Urinary bladder (tissue), 4 donors: ENCODE measurements around the gene SLC3A2. TPM values are rescaled to one million over a fixed set of nuclear protein-coding genes. Genes with fewer than 3 reads are reported as not detected.

Experiments
- DNase-seq: peaks from one replicate; pipeline ENCODE4 v3.0.0-alpha.2; 2015; ENCODE audit errors: extremely low spot score
- H3K27ac ChIP-seq: one replicate; pipeline ENCODE4 v1.5.1; 2013; ENCODE audit warnings: low read depth, mild to moderate bottlenecking, moderate library complexity
- H3K36me3 ChIP-seq: one replicate; pipeline ENCODE4 v1.6.1; 2013; ENCODE audit warnings: mild to moderate bottlenecking, moderate library complexity; ENCODE audit not compliant: insufficient read depth
- H3K4me1 ChIP-seq: one replicate; pipeline ENCODE4 v1.6.1; 2013; ENCODE audit warnings: mild to moderate bottlenecking, moderate library complexity; ENCODE audit not compliant: insufficient read depth
- H3K4me3 ChIP-seq: one replicate; pipeline ENCODE4 v1.5.1; 2013; ENCODE audit warnings: low read depth, low read length
- WGBS: extraction: QIAGEN DNeasy Blood & Tissue Kit; methylation state at CpG from one replicate; pipeline ENCODE4 v1.1.7; 2013; 5-methylcytosine and 5-hydroxymethylcytosine counted together
- polyA plus RNA-seq: library from polyadenylated mRNA; stranded (reverse); fragments of 200-250 nt; gene quantifications from one replicate; pipeline ENCODE4 v1.2.3, GENCODE V29; 2013
- total RNA-seq: library from RNA; depleted of rRNA; stranded (reverse); fragments of >200 nt; gene quantifications from one replicate; pipeline ENCODE4 v1.2.3, GENCODE V29; 2014
- donor health status: healthy with polysubstance abuse.
- donor health status: healthy.

Gene SLC3A2
- total and polyA plus RNA-seq, 2 donors, result 45.0 to 126 TPM

DNA sequence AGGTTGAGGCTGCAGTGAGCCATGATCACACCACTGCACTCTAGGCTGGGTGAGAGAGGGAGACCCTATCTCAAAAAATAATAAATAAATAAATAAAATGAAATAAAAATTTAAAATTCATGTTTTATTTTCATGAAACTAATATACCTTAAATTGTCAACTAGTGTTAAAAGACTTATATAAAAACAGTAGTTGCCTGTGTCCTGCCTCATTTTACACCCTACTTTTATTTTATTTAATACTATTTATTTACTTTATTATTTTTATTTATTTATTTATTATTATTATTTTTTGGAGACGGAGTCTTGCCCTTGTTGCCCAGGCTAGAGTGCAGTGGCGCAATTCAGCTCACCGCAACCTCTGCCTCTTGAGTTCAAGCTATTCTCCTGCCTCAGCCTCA lies 36.5 kb upstream of the SLC3A2 start:
- no peak overlapping the region for H3K27ac ChIP-seq
- no peaks in the 10 kb centered on the region for H3K4me1 ChIP-seq
- H3K36me3 ChIP-seq, result no peaks in the 10 kb centered on the region
- WGBS, result over 99% methylated on average over 3 of the region's 3 CpGs
- no peak overlapping the region for H3K4me3 ChIP-seq
- DNase-seq, result no peak

GRCh38 chr11:62846177-62846576 lies 34.5 kb upstream of the SLC3A2 start:
- H3K4me3 ChIP-seq, result no peak overlapping the region
- H3K36me3 ChIP-seq, result no peaks in the 10 kb centered on the region
- no peaks in the 10 kb centered on the region for H3K4me1 ChIP-seq
- DNase-seq, result no peak
- 89% methylated on average over 3 of the region's 3 CpGs for WGBS
- no peak overlapping the region for H3K27ac ChIP-seq

DNA sequence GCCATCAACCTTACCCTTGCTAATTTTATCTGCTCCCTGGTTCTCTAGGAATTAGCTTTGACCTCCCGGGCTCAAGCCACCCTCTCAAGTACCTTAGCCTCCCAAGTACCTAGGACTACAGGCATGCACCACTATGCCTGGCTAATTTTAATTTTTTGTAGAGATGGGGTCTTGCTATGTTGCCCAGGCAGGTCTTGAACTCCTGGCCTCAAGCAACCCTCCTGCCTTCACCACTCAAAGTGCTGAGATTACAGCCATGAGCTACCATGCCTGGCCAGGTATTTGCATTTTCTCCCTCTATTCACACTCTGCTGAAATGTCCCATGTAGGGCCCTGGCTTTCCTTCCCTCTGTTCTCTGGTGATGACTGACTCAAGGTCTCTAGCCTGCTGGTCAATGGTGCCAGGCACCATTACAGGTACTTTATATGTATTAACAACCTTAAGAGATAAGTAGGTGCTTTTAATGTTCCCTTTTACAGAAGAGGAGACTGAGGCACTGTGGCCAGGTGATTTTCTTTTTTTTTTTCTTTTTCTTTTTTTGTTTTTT lies 32.9 kb upstream of the SLC3A2 start:
- H3K27ac ChIP-seq, result no peak overlapping the region
- 91% methylated on average over 1 of the region's 1 CpG for WGBS
- no peak for DNase-seq
- H3K4me3 ChIP-seq, result no peak overlapping the region
- no peaks in the 10 kb centered on the region for H3K36me3 ChIP-seq
- no peaks in the 10 kb centered on the region for H3K4me1 ChIP-seq

- Histone ChIP-seq H3K36me3 (no peaks in the 10 kb centered on the region), H3K27ac (no peak overlapping the region), H3K4me1 (no peaks in the 10 kb centered on the region), H3K4me3 (no peak overlapping the region)
- WGBS, result 52% methylated on average over 15 of the region's 15 CpGs
- DNase-seq, result no peak
Measured at GRCh38 chr11:62850911-62851806, 29.5 kb upstream of the SLC3A2 start.

DNA sequence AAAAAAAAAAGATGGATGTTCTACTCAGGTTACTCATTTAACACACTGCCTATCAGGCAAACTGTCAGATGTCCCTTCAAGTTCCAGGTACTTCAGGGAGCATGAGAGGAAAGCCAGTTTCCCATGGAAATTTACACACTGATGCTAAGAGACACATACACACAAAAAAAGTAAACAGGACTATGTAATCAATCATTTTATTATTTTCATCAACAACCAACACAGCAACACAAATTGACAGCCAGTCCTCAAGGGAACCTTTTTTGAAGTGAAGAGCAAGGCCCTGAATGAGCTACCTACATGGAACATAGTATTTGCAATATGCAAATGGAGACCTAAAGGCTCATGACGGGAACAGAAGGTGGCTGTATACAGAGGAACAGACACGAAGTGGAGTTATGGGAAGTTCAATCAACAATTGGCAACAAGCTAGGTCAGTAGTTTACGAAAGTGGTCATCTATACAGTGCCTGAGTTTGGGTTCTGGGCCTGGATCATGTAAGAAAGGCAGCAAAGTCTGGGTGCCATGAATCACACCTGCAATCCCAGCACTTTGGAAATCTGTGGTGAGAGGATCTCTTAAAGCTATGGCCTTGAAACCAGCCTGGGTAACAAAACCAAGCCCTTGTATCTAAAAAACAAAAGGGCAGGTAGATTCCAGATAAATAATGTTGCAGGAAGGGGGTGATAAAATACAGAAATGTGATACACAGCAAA lies 28.7 kb upstream of the SLC3A2 start:
- no peaks in the 10 kb centered on the region for H3K36me3 ChIP-seq
- WGBS, result 55% methylated on average over 3 of the region's 3 CpGs
- H3K27ac ChIP-seq, result no peak overlapping the region
- H3K4me1 ChIP-seq, result no peaks in the 10 kb centered on the region
- no peak overlapping the region for H3K4me3 ChIP-seq
- DNase-seq, result no peak

DNA sequence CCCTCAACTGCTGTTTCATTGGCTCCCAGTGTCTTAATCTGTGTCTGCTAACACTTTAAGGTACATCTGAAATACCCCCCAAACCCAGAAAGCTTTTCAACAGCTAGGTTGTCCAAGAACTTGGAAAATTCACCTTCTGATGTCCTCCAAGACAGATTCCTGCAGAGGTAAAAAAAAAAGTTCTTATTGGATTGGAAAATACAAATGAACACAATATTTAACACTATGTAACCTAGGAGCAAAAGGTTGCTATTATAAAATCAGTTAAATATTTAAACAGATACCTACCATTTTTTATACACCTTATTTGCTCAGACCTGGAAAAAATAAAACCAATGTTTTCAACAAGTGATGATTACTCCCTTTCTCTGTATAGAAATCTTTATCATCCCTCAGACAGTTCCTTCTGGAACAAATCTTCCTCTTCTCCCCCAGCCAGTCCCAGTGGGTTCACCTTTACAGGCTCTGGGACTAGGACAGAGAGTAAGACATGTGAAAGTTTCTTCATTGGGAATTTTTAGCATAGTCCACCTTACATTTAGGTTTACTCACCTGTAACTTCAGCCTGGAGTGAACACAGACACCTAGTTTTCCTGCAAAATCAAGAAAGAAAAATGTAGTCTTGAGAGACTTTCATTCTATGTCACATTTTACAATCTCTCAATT lies 28.0 kb upstream of the SLC3A2 start:
- no peaks in the 10 kb centered on the region for H3K4me1 ChIP-seq
- no peak for DNase-seq
- H3K27ac ChIP-seq, result no peak overlapping the region
- no peaks in the 10 kb centered on the region for H3K36me3 ChIP-seq
- no peak overlapping the region for H3K4me3 ChIP-seq

DNA sequence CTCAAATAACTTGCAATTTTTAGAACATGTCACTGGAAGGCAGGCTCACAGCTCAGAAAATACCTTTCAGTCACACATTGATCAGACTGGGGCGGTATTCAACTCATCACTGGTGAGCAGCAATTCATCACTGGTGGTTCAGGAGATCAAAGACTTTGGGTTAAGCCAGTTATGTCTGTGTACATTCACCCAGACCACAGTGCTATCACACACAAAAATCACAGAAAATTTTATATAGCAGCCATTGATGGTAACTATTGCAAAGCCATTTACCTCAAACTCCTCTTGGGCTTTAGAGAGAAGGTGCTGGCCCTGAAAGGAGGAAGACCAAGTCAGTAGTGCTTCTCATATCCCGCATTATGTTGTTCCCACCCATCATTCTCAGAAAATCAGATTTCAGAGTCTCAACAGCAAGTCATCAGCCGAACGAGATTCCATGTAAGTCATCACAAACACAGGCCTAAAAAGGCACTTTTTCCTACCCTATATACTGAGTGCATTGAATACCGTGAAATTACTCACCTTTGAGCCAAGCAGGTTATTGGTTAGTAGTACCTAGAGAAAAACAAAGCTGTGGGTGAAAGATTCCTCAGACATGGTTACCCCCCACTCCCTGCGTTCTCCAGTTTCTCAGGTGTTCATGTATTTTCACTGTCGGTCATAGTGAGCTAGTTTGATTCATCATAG lies 27.3 kb upstream of the SLC3A2 start:
- 57% methylated on average over 7 of the region's 7 CpGs for WGBS
- H3K27ac ChIP-seq, result no peak overlapping the region
- no peaks in the 10 kb centered on the region for H3K4me1 ChIP-seq
- DNase-seq, result no peak
- no peaks in the 10 kb centered on the region for H3K36me3 ChIP-seq
- no peak overlapping the region for H3K4me3 ChIP-seq

- WGBS, result 13% methylated on average over 8 of the region's 8 CpGs
- no peaks in the 10 kb centered on the region for H3K4me1 ChIP-seq
- H3K36me3 ChIP-seq, result no peaks in the 10 kb centered on the region
- H3K4me3 ChIP-seq, result peak overlapping the region; percentile 75
- H3K27ac ChIP-seq, result no peak overlapping the region
- no peak for DNase-seq
Measured at GRCh38 chr11:62854013-62854824, 26.5 kb upstream of the SLC3A2 start.

DNA sequence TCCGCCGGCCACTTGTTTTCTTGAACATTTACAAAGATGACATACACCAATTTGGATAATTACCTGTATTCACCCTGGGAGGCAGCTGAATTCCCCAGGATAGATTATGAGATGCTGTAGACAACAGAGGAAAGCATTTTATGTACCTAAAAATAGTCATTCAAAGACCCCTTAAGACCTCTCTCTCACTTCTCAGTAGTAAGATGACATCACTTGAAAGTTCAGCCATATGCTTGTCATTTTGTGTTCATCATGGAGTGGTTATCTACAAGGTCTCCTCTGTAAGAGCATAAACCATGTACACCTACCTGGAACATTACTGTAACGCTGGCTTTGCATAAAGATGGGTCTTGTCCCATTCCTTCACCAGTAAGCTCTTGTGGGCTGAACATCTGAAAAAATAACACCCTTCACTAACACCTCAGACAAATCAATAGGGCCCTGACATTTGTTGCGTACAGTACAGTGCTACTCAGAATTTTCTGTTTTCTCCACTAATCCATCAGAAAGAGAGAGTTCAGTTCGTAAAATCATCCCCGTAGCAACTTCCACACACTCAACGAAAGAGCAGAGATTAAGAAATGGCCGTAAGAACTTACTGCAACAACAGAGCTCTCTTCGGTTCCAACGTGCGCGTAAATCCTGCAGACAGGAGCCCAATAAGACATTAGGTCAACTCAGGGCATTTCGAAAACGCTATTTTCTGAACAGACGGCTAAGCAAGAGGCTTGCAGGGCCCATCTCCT lies 25.7 kb upstream of the SLC3A2 start:
- no peak for DNase-seq

DNA sequence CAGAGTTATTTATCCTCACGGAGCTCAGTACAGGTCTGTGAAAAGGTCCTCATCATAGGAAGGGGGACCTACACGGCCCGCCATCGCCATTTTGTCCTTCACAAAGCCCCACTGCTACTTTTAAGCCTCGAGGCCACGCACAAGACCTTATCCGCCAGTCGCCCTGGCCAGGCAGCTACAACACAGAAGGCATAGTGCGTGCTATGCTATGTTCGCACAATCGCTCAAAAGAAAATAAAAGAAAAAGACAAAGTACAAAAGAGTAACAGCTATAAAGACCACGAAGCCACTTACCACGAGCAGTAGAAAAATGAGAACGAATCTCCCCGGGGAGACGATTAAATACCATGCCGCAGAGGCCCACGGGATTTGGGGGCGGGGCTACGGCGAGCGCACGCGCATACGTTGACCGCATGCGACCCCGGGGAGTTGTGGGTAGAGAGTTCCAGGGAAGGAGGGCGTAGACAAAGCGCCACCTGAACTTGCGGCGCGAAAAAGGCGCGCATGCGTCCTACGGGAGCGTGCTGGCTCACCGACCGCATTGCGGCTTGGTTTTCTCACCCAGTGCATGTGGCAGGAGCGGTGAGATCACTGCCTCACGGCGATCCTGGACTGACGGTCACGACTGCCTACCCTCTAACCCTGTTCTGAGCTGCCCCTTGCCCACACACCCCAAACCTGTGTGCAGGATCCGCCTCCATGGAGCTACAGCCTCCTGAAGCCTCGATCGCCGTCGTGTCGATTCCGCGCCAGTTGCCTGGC lies 24.9 kb upstream of the SLC3A2 start:
- peak overlapping the region; percentile 40 for H3K27ac ChIP-seq
- WGBS, result under 1% methylated on average over 54 of the region's 54 CpGs
- H3K36me3 ChIP-seq, result no peaks in the 10 kb centered on the region
- DNase-seq, result peak; percentile 93
- peak overlapping the region; percentile 75 for H3K4me3 ChIP-seq
- H3K4me1 ChIP-seq, result no peaks in the 10 kb centered on the region

More for the DNA sequence above, 25.7 kb upstream of the SLC3A2 start:
- Histone ChIP-seq H3K36me3 (no peaks in the 10 kb centered on the region), H3K4me1 (no peaks in the 10 kb centered on the region), H3K27ac (peak overlapping the region; percentile 40), H3K4me3 (peak overlapping the region; percentile 75)
- WGBS, result 4% methylated on average over 15 of the region's 15 CpGs

- H3K36me3 ChIP-seq, result no peaks in the 10 kb centered on the region
- peak overlapping the region; percentile 75 for H3K4me3 ChIP-seq
- WGBS, result 7% methylated on average over 20 of the region's 20 CpGs
- no peak for DNase-seq
- H3K27ac ChIP-seq, result no peak overlapping the region
- no peaks in the 10 kb centered on the region for H3K4me1 ChIP-seq
Measured at GRCh38 chr11:62856333-62856895, 24.3 kb upstream of the SLC3A2 start.
